NAMALWA (cell line): ENCODE results near the gene FALEC.

Experiments
- DNase-seq: peaks from one replicate; pipeline ENCODE4 v3.0.0-alpha.2; 2015; ENCODE audit warnings: low spot score

The FALEC gene

GRCh38 chr1:150545486-150546032 is 30.0 kb downstream of the FALEC start:
- DNase-seq: no peak

DNA sequence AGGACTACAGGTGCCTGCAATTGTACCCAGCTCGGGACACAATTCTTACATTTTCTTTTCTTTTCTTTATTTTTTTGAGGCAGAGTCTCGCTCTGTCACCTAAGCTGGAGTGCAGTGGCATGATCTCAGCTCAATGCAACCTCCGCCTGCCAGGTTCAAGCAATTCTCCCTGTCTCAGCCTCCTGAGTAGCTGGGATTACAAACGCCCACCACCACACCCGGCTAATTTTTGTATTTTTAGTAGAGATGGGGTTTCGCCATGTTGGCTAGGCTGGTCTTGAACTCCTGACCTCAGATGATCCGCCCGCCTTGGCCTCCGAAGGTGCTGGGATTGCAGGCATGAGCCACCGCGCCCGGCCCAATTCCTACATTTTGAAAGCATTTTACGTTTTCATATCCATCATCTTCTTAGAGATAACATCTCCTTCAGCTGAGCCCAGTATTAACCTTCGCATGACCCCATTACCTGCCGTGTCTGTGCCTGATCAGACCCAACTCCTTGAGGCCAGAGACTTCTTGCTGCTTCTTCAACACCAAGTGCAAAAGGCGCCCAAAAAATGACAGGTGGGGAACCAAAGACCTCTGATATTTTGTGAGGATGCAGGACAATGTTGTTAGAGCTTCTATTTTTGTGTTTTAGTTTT is 30.9 kb downstream of the FALEC start:
- no peak for DNase-seq

DNA sequence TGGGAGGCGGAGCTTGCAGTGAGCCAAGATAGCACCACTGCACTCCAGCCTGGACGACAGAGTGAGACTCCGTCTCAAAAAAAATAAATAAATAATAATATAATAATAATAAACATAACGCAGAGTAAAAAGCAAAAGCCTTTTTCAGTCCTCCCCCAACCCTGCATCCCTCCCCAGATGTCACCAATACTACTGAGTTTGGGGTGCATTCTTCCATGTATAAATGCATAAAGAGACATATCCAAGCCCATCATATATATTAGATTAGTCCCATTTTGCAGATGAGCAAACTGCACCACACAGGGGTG is 32.7 kb downstream of the FALEC start:
- DNase-seq: no peak

DNA sequence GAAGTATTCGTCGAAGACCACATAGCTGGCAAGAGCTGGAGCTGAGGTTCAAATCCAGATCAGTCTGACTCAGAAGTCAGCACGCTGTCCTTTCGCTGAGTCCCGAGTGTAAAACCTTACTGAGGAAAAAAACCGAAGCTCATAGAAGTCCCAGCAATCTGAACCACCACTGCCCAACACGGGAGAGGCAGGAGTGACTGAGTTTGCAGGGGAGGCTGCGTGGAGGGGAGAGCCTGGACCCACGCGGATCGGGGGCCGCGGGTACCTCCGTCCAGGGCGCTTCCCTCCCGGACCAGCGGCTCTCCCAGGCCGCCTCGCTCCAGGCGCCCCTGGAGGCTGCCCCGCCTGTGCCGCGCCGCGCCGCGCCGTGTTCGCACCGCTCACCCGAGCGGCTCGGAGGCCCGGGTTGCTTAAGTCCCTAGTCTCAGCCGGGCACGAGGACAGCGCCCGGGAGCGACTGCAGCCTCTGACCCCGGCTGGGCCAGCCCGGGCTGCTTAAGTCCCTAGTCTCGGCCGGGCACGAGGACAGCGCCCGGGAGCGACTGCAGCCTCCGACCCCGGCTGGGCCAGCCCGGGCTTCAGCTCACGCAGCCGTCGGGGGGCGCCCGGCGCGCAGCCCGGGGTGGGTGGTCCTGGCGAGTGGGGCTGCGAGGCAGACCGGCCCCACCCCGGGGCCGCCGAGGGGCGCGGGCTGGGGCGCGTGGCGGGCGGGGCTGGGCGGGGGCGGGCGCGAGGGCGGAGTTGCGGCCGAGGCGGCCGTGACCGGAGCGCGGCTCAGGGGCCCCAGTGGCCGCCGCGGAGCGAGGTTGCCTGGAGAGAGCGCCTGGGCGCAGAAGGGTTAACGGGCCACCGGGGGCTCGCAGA is 33.3 kb downstream of the FALEC start, which contains the start of gene ADAMTSL4:
Gene ADAMTSL4, plus strand, starts transcription at position 777 of the 864 bp plus-strand sequence. CDS start 2,881 bp downstream, outside the sequence.
- no peak for DNase-seq

DNA sequence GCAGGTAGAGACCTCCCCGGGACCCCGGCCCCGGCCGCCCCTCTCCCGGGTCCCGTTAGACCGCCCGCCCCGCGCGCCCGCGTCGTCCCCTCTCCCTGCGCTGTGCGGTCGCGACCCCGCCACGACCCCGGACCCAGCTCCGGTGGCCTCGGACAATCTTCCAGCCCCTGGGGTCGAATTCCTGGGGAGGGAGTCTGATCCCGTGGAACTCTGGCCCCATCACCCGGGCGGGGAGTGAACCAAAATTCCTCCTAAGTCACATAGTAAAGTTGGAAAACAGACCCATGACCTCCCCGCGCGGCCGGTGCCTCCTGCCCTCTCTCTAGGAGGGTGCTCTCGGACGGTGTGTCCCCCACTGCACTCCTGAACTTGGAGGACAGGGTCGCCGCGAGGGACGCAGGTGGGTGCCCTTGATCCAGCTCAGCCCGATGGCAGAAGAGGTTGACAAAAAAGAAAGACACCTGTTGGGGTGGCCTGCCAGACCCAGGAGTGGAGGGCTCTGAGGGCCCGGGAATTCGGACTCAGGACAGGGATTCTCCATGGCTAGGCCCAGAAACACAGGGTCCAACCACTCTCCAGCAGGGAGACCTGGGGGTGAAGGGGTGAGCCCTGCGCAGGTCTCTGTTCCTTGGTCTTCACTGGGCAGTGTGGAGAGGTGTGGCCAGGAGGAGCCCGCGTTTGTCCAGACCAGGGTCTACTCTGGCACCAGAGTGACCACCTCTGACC is 34.1 kb downstream of the FALEC start:
- DNase-seq: no peak

DNA sequence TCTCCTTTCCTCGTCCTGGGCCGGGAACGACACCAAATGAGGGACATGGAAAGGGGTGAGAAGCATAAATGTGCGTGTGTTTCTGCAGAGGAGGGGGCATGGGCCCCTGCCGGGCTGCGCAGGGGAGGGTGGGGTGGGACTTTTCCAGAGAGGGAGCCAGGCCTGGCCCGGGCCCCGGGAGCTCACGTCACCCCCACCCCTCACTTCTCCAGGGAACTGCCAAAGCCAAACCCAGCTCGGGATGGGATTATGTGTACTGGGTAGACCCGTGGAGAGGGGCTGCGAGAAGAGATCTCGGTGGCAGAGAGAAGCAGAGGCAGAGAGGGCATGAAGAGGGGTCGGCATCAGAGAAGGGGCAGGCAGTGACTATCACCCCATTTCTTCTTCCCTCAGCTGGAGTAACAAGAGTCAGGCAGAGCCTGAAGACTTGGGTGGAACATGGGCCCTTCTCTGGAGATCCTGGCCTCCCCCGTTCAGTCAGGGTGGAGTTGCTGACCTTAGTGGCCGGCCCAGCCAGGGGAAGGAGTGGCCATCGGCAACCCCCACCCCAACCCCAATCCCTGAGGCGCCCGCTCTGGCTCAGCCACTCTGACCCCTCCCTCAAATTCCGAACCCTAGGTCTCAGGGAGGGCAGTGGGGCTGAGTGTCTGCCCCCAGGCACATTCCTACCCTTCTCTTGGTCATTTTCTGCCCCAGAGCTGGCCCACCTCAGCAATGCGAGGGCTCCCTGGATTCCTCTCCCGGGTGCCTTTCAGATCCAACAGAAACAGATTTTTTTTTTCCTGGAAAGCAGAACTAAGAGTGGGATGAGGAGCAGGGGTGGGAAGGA is 34.9 kb downstream of the FALEC start:
- DNase-seq: no peak

DNA sequence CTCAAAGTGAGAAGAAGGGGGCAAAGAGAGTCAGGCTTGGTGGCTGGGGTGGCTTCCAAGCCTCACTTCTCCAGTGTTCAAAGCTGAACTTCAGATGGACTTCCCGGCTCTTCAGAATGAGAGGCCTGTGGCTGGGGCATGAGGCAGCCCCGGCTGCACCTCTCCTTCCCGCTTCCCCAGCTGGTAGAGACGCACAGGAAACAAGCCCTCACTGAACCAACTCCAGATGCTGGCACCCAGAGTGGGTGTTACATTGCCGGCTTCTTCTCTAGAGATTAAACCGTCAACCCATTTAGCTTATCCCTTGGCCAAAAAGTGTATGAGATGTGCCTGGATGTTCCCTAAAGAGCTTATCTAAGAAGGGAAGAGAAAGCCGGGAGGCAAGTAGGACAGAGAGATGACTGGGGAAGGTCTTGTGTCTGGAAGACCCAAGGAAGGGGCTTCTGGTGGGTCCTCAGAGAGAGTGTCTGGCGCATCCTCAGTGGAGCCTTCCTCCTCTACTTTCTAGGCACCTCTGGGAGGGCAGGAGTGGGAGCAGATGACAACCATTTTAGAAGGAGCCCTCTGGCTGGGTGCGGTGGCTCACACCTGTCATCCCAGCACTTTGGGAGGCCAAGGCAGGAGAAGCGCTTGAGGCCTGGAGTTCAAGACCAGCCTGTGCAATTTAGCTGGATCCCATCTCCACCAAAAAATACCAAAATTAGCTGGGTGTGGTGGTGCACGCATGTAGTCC is 35.7 kb downstream of the FALEC start:
- no peak for DNase-seq

- no peak for DNase-seq
Observed at GRCh38 chr1:150551784-150552127, 36.2 kb downstream of the FALEC start.

DNA sequence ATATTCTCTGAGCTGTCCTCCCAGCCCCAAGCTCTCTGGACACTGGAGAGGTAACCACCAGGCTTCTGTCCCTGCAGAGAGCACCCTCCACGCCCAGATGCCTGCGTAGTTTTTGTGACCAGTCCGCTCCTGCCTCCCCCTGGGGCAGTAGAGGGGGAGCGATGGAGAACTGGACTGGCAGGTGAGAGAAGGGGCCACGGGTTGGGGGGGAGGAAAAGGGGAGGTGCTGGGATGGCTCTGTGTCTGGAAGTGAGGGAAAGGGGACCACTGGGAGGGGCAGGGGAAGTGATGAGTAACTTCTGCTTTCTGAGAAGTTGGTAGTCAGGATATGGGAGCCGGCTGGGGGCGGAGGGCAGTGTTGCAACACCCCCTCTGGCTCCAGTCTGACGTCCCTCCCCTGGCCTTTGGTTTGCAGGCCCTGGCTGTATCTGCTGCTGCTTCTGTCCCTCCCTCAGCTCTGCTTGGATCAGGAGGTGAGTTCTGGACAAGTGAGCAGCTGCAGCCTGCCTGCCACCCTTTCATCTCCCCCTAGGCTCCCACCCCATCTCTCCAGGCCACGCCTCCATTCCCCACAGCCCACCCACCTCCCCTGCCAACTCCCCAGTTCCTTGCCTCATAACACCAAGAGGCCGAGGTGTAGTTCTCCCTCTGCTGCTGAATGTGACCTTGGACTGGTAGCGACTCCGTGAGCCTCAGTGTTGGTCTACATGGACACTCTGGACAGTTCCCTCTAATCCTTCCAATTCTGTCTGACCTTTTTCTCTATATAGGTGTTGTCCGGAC is 36.8 kb downstream of the FALEC start:
- DNase-seq: no peak

- no peak for DNase-seq
Observed at GRCh38 chr1:150552911-150553289, 37.3 kb downstream of the FALEC start.

DNA sequence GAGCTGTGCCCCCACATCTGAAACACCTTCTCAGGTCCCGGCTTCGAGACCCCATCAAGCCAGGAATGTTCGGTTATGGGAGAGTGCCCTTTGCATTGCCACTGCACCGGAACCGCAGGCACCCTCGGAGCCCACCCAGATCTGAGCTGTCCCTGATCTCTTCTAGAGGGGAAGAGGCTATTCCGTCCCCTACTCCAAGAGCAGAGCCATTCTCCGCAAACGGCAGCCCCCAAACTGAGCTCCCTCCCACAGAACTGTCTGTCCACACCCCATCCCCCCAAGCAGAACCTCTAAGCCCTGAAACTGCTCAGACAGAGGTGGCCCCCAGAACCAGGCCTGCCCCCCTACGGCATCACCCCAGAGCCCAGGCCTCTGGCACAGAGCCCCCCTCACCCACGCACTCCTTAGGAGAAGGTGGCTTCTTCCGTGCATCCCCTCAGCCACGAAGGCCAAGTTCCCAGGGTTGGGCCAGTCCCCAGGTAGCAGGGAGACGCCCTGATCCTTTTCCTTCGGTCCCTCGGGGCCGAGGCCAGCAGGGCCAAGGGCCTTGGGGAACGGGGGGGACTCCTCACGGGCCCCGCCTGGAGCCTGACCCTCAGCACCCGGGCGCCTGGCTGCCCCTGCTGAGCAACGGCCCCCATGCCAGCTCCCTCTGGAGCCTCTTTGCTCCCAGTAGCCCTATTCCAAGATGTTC is 38.0 kb downstream of the FALEC start:
- no peak for DNase-seq

DNA sequence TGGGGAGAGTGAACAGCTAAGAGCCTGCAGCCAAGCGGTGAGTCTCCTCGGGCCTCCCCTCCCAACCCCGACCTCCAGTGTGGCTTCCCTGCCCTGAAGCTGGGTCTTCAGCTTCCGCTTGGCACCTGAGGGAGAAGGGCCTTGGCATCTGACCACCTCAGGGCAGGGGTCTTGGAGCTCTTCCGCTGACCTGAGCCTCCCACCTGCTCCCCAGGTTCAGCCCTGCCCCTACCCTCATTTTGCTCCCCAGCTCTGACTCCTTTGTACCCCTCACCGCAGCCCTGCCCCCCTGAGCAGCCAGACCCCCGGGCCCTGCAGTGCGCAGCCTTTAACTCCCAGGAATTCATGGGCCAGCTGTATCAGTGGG is 38.5 kb downstream of the FALEC start:
- DNase-seq: no peak

GRCh38 chr1:150555198-150555970 is 39.8 kb downstream of the FALEC start:
- DNase-seq: no peak

GRCh38 chr1:150555971-150556865 is 40.7 kb downstream of the FALEC start:
- no peak for DNase-seq

DNA sequence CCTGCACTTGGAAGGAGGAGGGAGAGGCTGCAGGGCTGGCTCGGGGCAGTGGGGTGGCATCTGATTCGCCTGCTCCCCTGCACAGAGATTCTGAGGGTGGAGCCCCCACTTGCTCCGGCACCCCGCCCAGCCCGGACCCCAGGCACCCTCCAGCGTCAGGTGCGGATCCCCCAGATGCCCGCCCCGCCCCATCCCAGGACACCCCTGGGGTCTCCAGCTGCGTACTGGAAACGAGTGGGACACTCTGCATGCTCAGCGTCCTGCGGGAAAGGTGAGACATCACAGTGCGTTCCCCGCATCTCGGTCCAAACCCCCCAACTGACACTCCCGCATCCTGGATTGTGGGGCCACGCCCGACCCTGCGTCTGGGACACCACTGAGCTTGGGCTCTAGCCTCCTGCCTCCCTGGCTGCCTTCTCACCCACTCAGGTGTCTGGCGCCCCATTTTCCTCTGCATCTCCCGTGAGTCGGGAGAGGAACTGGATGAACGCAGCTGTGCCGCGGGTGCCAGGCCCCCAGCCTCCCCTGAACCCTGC is 41.6 kb downstream of the FALEC start:
- DNase-seq: no peak

- DNase-seq: no peak
Observed at GRCh38 chr1:150557813-150558212, 42.3 kb downstream of the FALEC start.

- DNase-seq: no peak
Observed at GRCh38 chr1:150558303-150558704, 42.8 kb downstream of the FALEC start.
